NK-92 (cell line): ENCODE measurements around the gene ZNF85.
"Not testable (repeated sequence)": the region's sequence is repeated elsewhere in the genome, so short reads cannot be mapped to it uniquely, and the experiment has no call there.

Experiments used
- DNase-seq: peaks from one replicate; lab custom pipeline; 2025; ENCODE audit not compliant: unreplicated experiment; lab: John Stamatoyannopoulos, UW

Gene ZNF85

GRCh38 chr19:20923077-20923871 is at the start of gene ZNF85:
TSS of gene ZNF85 (plus strand) at chr19:20923251. CDS start at chr19:20923401, 150 bp downstream.
- no peak for DNase-seq

- no peak for DNase-seq
These were observed 43.5 kb upstream of the ZNF85 start for GRCh38 chr19:20879501-20879900.

GRCh38 chr19:20912973-20913372 is 10.1 kb upstream of the ZNF85 start:
- DNase-seq = no peak

DNA sequence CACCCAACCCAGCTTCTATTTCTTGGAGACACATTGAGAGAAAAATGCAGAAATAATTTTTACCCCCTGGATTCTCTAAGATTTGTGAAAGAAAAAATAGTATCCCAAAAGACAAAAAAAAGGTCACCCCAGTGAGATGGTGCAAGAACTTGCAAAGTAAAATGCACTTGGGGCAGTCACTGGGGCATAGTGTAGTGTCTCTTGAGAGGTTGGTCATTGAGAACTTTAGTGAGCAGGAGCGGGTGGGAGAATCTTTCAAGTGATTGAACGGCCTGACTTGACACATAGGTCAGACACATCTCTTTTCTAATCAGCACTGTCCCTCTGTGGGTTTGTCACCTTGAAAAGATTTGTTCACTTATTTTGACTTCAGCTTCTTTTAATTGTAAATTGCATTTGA is 2.4 kb downstream of the ZNF85 start:
- DNase-seq = no peak

- no peak for DNase-seq
These were observed 3.7 kb downstream of the ZNF85 start for GRCh38 chr19:20926796-20927195.

GRCh38 chr19:20928371-20928770 is 5.3 kb downstream of the ZNF85 start:
- no peak for DNase-seq

DNA sequence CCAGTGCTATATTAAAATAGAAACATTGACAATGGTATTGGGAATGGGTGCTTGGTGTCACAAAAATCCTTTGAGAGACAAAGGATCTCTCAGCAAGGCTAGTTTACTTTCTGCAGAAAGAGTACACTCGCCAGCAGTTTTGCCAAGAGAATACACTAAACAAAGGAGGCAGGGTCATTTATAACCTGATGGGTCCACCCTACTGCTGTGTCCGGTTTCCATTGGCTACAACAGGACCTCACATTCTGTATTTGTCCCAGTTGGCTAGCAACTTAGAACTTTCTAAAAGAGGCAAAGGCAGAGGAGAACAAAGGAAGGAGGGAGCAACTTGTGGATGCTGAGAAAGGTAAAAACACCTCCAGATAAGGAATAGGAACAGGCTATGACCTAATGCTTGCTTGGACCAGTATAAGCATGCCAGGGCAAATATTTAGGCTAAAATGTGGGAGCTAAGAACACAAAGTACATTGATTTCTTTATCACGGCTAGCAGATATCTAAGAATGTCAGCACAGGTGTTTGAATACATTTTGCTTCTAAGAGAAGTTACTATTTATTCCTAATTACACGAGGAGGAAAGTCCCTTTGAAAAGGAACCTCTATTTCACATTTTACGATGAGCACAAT is 13.4 kb downstream of the ZNF85 start:
- DNase-seq = not testable (repeated sequence)

GRCh38 chr19:20952561-20953095 is 29.6 kb downstream of the ZNF85 start:
- not testable (repeated sequence) for DNase-seq

DNA sequence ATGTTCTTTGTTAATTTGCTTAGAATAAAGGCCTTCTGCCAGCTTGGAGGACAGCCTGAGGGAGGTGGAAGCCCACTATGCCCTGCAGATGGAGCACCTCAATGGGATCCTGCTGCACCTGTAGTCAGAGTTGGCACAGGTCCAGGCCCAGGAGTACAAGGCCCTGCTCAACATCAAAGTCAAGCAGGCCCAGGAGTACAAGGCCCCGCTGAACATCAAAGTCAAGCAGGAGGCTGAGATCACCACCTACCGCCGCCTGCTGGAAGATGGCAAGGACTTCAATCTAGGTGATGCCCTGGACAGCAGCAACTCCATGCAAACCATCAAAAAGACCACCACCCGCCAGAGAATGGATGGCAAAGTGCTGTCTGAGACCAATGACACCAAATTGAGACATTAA is 41.7 kb downstream of the ZNF85 start:
- no peak for DNase-seq

DNA sequence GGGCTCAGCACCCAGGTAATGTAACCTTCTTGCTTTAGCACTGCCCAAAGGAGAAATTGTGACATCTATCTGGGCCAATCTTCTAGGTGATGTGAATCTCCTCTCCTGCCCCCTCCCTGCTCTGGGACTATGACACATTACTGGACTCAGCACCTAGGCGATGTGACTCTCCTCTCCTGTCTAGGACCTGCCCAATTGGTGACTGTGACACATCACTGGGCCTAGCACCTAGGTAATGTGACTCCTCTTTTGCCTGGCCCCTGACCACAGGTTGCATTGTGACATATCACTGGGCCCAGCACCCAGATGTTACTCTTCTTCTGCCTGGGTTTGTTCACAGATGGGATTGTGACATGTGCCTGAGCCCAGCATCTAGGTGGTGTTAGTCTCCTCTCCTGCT is 45.0 kb downstream of the ZNF85 start:
- no peak for DNase-seq

- DNase-seq = no peak
These were observed 46.4 kb downstream of the ZNF85 start for GRCh38 chr19:20969498-20969897.

DNA sequence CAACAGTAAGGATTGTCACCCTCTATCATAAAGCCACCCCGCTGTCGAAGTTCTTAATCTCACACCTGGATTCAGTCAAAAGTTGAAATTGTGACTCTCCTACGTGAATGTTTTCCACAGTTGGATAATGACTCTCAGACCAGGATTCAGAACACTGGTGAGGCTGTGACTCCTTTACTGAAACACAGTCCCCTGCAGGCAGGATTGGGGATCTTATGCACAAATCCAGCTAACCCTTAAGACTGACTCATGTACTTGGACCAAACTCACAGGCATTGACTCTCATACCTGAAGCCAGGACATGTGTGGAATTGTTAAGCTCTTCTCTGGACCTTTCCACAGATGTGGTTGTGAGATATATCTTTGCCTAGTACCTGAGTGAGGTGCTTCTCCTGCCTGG is 46.8 kb downstream of the ZNF85 start:
- no peak for DNase-seq

- not testable (repeated sequence) for DNase-seq
These were observed 69.7 kb downstream of the ZNF85 start for GRCh38 chr19:20992788-20993187.

DNA sequence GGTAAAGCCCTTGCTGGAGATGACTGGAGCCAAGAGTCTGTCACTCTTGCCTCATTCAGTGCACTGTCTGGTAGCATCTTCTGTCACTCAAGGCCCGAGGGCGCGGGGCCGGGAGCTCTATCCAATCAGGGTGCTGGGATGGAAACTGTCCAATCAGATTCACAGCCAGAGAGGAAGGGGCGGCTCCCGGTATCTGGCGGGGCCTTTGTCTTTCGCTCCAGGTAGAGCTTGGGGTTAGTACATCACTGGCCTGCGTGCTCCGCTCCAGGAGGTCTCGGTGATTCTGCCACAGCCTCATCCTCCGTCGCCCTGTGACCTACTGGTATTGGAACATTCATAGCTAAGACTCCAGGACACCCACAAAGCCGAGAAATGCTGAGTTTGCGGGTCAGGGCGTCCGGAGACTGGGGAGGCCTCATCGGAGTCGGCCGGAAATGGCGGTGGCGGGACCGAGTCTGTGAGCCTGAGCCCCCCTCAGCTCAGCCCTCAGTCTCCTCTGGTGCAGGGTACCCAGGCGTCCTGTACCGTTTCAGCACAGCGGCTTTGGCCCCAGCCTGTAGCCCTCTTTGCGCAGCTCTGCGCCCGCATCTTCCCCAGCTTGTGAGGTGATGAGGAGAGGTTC is 76.8 kb downstream of the ZNF85 start:
- peak; percentile 44 for DNase-seq
